AG09309 (cell line): ENCODE measurements around the gene TMX4.

Experiments
- DNase-seq: peaks from one replicate; pipeline ENCODE4 v3.0.0-alpha.2; 2010; ENCODE audit warnings: low read depth
- H3K4me3 ChIP-seq: 2 replicates; pipeline ENCODE4 v1.5.1; 2011; ENCODE audit warnings: mild to moderate bottlenecking, low read depth, low read length, moderate library complexity; ENCODE audit not compliant: control insufficient read depth
- TF ChIP-seq, protein P1 (sequence below): IDR thresholded peaks from 2 replicates; pipeline ENCODE4 v1.5.1; 2011; ENCODE audit warnings: mild to moderate bottlenecking, low read depth, low read length, inconsistent platforms; ENCODE audit not compliant: insufficient read depth, control insufficient read depth; ENCODE audit errors: missing control alignments

The TMX4 gene

GRCh38 chr20:8019246-8019997 is at the start of gene TMX4:
Gene TMX4, minus strand, starts transcription at chr20:8019761. Its CDS starts 148 bp downstream, at chr20:8019613.
- peak; percentile 74 for DNase-seq
- TF ChIP-seq, protein P1, sequence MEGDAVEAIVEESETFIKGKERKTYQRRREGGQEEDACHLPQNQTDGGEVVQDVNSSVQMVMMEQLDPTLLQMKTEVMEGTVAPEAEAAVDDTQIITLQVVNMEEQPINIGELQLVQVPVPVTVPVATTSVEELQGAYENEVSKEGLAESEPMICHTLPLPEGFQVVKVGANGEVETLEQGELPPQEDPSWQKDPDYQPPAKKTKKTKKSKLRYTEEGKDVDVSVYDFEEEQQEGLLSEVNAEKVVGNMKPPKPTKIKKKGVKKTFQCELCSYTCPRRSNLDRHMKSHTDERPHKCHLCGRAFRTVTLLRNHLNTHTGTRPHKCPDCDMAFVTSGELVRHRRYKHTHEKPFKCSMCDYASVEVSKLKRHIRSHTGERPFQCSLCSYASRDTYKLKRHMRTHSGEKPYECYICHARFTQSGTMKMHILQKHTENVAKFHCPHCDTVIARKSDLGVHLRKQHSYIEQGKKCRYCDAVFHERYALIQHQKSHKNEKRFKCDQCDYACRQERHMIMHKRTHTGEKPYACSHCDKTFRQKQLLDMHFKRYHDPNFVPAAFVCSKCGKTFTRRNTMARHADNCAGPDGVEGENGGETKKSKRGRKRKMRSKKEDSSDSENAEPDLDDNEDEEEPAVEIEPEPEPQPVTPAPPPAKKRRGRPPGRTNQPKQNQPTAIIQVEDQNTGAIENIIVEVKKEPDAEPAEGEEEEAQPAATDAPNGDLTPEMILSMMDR, result peak; percentile 38
- H3K4me3 ChIP-seq, result peak within 1 kb of the TSS; percentile 53

DNA sequence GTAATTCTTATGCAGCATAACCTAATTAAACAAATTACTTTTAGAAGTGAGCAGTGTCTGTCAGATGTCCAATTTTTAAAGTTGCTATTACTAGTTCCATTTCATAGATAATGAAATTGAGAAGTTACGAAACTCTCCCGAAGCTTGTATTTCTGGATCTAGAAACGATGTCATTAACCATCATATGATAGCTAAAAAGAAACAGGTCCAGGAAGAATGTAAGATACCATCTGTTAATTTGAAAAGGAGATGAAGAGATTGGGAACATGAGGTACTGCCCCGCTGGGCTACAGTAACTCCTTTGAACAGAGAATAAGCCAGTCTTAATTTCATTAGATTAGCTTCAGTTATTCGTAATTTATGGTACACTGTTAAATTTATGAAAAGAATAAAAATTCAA is 47.5 kb upstream of the TMX4 start:
- TF ChIP-seq, protein P1, result no peak
- DNase-seq, result no peak
- no peak overlapping the region for H3K4me3 ChIP-seq

DNA sequence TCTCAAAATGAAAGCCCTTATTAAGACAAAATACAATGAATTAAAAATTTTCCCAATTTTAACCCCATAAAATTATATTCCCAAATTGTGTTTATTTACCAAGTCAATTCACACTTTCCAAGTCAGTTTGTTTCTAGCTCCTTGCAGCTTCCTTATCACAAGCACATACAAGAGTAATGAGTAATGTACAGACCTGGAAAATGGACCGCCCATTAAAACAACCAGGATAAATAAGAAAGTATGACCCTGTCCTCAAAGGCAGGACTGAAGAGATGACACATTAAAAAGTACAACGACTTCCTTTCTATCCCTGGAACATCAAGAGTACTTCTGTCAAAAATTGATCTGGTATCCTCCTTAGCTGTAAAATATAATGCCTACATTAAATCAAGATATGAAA is 47.1 kb upstream of the TMX4 start:
- no peak for DNase-seq
- TF ChIP-seq, protein P1, result no peak
- H3K4me3 ChIP-seq, result no peak overlapping the region

DNA sequence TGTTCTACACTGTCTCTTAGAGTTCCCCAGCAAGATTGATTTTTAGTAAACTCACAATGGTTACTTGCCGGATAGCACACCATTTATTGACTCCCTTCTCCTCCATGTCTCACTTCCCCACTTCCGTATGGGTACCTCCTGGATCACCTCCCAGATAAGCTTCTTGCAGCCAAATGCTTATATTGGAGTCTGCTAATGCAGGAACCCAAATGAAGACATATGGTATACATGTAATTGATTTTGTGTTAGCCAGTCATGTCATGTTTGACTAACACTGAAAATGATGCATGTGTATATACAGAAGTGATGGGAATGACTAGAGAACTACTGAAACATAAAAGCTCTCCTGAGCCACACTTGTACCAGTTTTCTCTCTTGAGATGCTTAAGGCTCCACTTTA is 46.1 kb upstream of the TMX4 start:
- TF ChIP-seq, protein P1, result no peak

GRCh38 chr20:8062756-8063155 is 43.2 kb upstream of the TMX4 start:
- DNase-seq, result no peak
- H3K4me3 ChIP-seq, result no peak overlapping the region
- TF ChIP-seq, protein P1, result no peak

More for the DNA sequence above, 46.1 kb upstream of the TMX4 start:
- no peak for DNase-seq
- H3K4me3 ChIP-seq, result no peak overlapping the region

DNA sequence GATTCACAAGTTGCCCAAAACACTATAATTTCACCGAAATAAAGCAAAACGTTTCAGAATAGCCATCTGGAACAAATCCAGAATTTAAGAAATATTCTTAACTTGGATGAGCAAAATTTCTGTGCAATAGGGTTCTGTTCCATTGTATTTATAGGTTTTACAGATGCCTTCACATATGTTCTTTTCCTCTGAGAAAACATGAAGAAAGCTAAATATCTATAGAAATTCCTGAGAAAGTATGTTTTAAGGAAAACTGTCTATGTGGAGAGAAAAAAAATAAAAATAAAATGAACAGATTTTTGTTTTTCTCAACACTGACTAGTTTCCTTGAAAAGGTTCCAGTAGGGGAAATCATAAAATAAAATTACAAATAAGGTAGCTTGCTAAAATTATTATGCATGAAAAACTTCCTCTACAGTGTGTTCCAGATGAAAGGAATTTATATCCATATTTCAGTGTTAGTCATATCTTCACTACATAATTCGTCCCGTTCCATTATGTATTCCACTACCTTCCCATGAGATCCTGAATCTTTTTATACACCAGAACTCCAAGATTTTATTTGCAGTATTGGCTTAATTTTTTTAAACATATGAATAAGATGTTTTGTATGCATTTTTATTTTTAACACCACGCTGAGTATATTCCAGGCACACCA is 42.4 kb upstream of the TMX4 start:
- H3K4me3 ChIP-seq, result no peak overlapping the region
- TF ChIP-seq, protein P1, result no peak
- DNase-seq, result no peak
